Measurements from ENCODE around the gene OR52N1.

DNA sequence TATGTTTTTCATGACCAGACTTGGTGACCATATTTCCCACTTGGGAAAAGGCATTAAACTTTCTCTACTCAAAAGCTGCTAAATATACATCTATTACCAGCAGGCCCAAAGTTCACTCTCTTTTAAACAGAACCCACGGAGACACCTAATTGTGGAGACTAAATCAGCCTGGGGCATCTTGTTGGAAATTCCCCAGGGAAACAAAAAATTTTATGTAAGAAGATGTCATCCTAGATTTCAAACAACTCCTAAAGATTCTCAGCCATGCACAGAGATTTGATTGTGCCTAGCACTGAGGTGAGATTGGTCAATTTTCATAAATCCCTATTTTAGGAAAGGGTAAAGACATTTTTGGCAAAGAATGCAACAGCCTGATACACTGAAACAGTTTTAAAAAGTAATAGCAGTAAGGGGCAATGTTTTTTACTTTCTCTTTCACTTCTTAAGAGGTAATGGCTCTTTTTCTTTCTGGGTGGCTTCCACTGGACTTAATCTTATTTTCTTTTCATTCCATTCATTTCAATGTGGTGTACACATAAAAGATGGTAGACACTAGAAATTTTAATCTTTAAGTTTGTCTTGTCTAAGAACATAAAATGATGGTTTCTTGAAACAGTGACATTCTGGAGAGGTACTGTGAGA lies 27.3 kb upstream of the OR52N1 start:
- TF ChIP-seq TAF1 (IDR thresholded peaks at IDR 0.05; ENCODE audit: borderline replicate concordance, low read depth, low read length) (no peak), POLR2A (IDR thresholded peaks at IDR 0.05; ENCODE audit: low read depth, low read length) (no peak), POLR2AphosphoS5 (IDR thresholded peaks at IDR 0.05; ENCODE audit: low read depth, low read length) (no peak)
